Neuronal stem cell (in vitro differentiated cells): Measurements from ENCODE around the gene TNFRSF4.

ENCODE experiments used
- DNase-seq: peaks from one replicate; pipeline ENCODE4 v3.0.0-alpha.2; 2013; ENCODE audit warnings: low spot score
- H2AFZ ChIP-seq: one replicate; pipeline ENCODE4 v1.6.1; 2013; ENCODE audit warnings: mild to moderate bottlenecking, low read length, inconsistent platforms
- H2AK5ac ChIP-seq: 2 replicates; pipeline ENCODE4 v1.6.1; 2013; ENCODE audit warnings: low read depth, mild to moderate bottlenecking, inconsistent platforms, low read length, moderate library complexity, mixed read lengths
- H2BK120ac ChIP-seq: 2 replicates; pipeline ENCODE4 v1.6.1; 2013; ENCODE audit warnings: low read depth, mild to moderate bottlenecking, inconsistent platforms, low read length, moderate library complexity, mixed read lengths
- H2BK12ac ChIP-seq: one replicate; pipeline ENCODE4 v1.6.1; 2013; ENCODE audit warnings: low read length, inconsistent platforms
- H2BK15ac ChIP-seq: 2 replicates; pipeline ENCODE4 v1.6.1; 2013; ENCODE audit warnings: mild to moderate bottlenecking, low read length, inconsistent platforms, mixed read lengths
- H2BK5ac ChIP-seq: one replicate; pipeline ENCODE4 v1.6.1; 2013; ENCODE audit warnings: inconsistent platforms, mild to moderate bottlenecking, low read length, moderate library complexity
- H3K14ac ChIP-seq: one replicate; pipeline ENCODE4 v1.6.1; 2013; ENCODE audit warnings: low read length, inconsistent platforms
- H3K18ac ChIP-seq: 2 replicates; pipeline ENCODE4 v1.6.1; 2013; ENCODE audit warnings: low read length, inconsistent platforms
- H3K23ac ChIP-seq: 2 replicates; pipeline ENCODE4 v1.6.1; 2013; ENCODE audit warnings: low read depth, mild to moderate bottlenecking, mixed read lengths, low read length, inconsistent platforms; ENCODE audit not compliant: poor library complexity
- H3K27ac ChIP-seq: replicated peaks from 3 replicates; pipeline ENCODE4 v1.5.1; 2013; ENCODE audit warnings: low read length, inconsistent platforms
- H3K27me3 ChIP-seq, 3 experiments: 2 replicates each; pipeline ENCODE4 v1.6.1; 2013; ENCODE audit warnings: low read length in 3 of 3, mild to moderate bottlenecking in 2 of 3, inconsistent platforms in 1 of 3, low read depth in 1 of 3, mixed read lengths in 1 of 3, moderate library complexity in 1 of 3; ENCODE audit not compliant: control insufficient read depth in 3 of 3, insufficient read depth in 3 of 3
- H3K36me3 ChIP-seq, 2 donors: replicated peaks in 1 of 2; 2 replicates each; pipeline ENCODE4 v1.6.1; 2013; ENCODE audit warnings: low read length in 2 of 2; ENCODE audit not compliant: control insufficient read depth in 2 of 2, insufficient read depth in 2 of 2
- H3K4ac ChIP-seq: 2 replicates; pipeline ENCODE4 v1.6.1; 2013; ENCODE audit warnings: inconsistent platforms, mild to moderate bottlenecking, low read length, moderate library complexity
- H3K4me1 ChIP-seq, 2 donors: 1 replicate in 1 of 2; 2 replicates in 1 of 2; pipeline ENCODE4 v1.6.1; 2013; ENCODE audit warnings: low read length in 2 of 2, low read depth in 1 of 2; ENCODE audit not compliant: control insufficient read depth in 2 of 2, insufficient read depth in 1 of 2
- H3K4me2 ChIP-seq: one replicate; pipeline ENCODE4 v1.6.1; 2013; ENCODE audit warnings: mild to moderate bottlenecking, low read length, inconsistent platforms; ENCODE audit not compliant: insufficient read depth, poor library complexity, severe bottlenecking
- H3K4me3 ChIP-seq, 2 donors: 2 replicates each; pipeline ENCODE4 v1.5.1; 2013; ENCODE audit warnings: low read length in 2 of 2, mild to moderate bottlenecking in 2 of 2, inconsistent platforms in 1 of 2, moderate library complexity in 1 of 2
- H3K79me1 ChIP-seq: one replicate; pipeline ENCODE4 v1.6.1; 2013; ENCODE audit warnings: low read depth, mild to moderate bottlenecking, inconsistent platforms, low read length, moderate library complexity
- H3K9ac ChIP-seq: one replicate; pipeline ENCODE4 v1.6.1; 2013; ENCODE audit warnings: mild to moderate bottlenecking, low read depth, low read length, inconsistent platforms; ENCODE audit not compliant: poor library complexity
- H3K9me3 ChIP-seq, 2 donors: replicated peaks in 1 of 2; 2 replicates each; pipeline versions ENCODE3 to v1.6.1; 2013; ENCODE audit warnings: low read length in 2 of 2, mild to moderate bottlenecking in 2 of 2, inconsistent platforms in 1 of 2, low read depth in 1 of 2, mixed read lengths in 1 of 2, moderate library complexity in 1 of 2; ENCODE audit not compliant: control insufficient read depth in 2 of 2, insufficient read depth in 1 of 2
- H4K8ac ChIP-seq: one replicate; pipeline ENCODE4 v1.6.1; 2013; ENCODE audit warnings: low read depth, mild to moderate bottlenecking, inconsistent platforms, low read length, moderate library complexity
- H4K91ac ChIP-seq: one replicate; pipeline ENCODE4 v1.6.1; 2013; ENCODE audit warnings: low read length, low read depth, mild to moderate bottlenecking, inconsistent platforms; ENCODE audit not compliant: poor library complexity
- WGBS, 2 donors: extraction: QIAGEN DNeasy Blood & Tissue Kit; methylation state at CpG; one replicate each; pipeline ENCODE4 v1.1.7; 2013; ENCODE audit warnings: missing lambda C conversion rate in 2 of 2, mixed read lengths in 1 of 2; ENCODE audit not compliant: insufficient read length in 2 of 2, insufficient replicate concordance in 1 of 2; ENCODE audit errors: extremely low coverage in 2 of 2; 5-methylcytosine and 5-hydroxymethylcytosine counted together

TNFRSF4 gene

DNA sequence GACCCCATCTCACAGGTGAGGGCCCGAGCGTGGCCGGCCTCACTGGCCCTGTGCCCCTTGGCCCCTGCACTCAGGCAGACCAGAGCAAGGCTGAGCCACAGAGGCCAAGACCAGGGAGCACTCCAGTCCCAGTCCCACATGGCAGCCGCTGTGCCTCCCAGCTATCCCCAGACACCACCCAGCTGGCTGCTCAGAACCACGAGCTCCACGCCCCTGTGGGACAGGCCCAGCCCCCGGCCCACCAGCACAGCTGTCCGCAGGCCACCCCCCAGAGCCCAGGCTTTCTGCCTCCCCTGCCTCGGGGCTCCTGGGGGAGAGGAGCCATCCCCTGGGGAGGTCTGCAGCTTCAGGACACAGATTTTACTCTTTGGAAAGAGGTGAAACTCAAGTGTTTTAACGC is 41.7 kb upstream of the TNFRSF4 start:
- H3K23ac ChIP-seq = no peak overlapping the region
- H4K8ac ChIP-seq = no peak overlapping the region
- H3K4ac ChIP-seq = no peak overlapping the region
- no peak overlapping the region for H4K91ac ChIP-seq
- H3K79me1 ChIP-seq = peaks cover 15% of the 10 kb centered on the region
- no CpG with 5 or more reads among the region's 10 CpGs for WGBS, 2 donors
- no peak overlapping the region for H3K9ac ChIP-seq
- peaks cover 0 to 3% of the 10 kb centered on the region in 2 donors for H3K9me3 ChIP-seq
- H2AK5ac ChIP-seq = no peak overlapping the region
- no peak overlapping the region for H3K14ac ChIP-seq
- no peak overlapping the region for H2BK5ac ChIP-seq
- no peak overlapping the region for H3K4me2 ChIP-seq
- no peak overlapping the region for H3K18ac ChIP-seq
- no peak overlapping the region for H2BK12ac ChIP-seq
- no peak overlapping the region for H2BK120ac ChIP-seq
- H2BK15ac ChIP-seq = no peak overlapping the region
- peaks cover 2 to 3% of the 10 kb centered on the region in 2 donors for H3K4me1 ChIP-seq
- H3K27me3 ChIP-seq = no peaks in the 10 kb centered on the region
- H2AFZ ChIP-seq = no peak overlapping the region
- no peak overlapping the region for H3K27ac ChIP-seq
- peaks cover 33 to 73% of the 10 kb centered on the region in 2 donors for H3K36me3 ChIP-seq
- peak overlapping the region in 1 of 2 donors; percentile 43 for H3K4me3 ChIP-seq
- DNase-seq = no peak

GRCh38 chr1:1255078-1255477 is 41.1 kb upstream of the TNFRSF4 start:
- Histone ChIP-seq H3K9me3 (peaks cover 0 to 3% of the 10 kb centered on the region in 2 donors), H3K4ac (no peak overlapping the region), H2AK5ac (no peak overlapping the region), H2BK120ac (no peak overlapping the region), H3K4me3 (no peak overlapping the region), H3K27me3 (no peaks in the 10 kb centered on the region), H2BK15ac (no peak overlapping the region), H3K4me2 (no peak overlapping the region), H3K36me3 (peaks cover 27 to 68% of the 10 kb centered on the region in 2 donors), H3K23ac (no peak overlapping the region), H2BK12ac (no peak overlapping the region), H4K8ac (no peak overlapping the region), H2BK5ac (no peak overlapping the region), H3K18ac (no peak overlapping the region), H3K9ac (no peak overlapping the region), H3K27ac (no peak overlapping the region), H3K14ac (no peak overlapping the region), H3K4me1 (peaks cover 2 to 3% of the 10 kb centered on the region in 2 donors), H4K91ac (no peak overlapping the region), H3K79me1 (peaks cover 15% of the 10 kb centered on the region), H2AFZ (no peak overlapping the region)
- no CpG with 5 or more reads among the region's 26 CpGs for WGBS, 2 donors
- no peak for DNase-seq

- H2BK12ac ChIP-seq = no peak overlapping the region
- H2BK5ac ChIP-seq = no peak overlapping the region
- no peak overlapping the region for H3K18ac ChIP-seq
- peaks cover 24 to 63% of the 10 kb centered on the region in 2 donors for H3K36me3 ChIP-seq
- H3K4me1 ChIP-seq = peaks cover 2 to 3% of the 10 kb centered on the region in 2 donors
- WGBS, 2 donors = no CpG with 5 or more reads among the region's 21 CpGs
- no peak overlapping the region for H2AK5ac ChIP-seq
- no peak overlapping the region for H2BK15ac ChIP-seq
- peaks cover 15% of the 10 kb centered on the region for H3K79me1 ChIP-seq
- H3K23ac ChIP-seq = no peak overlapping the region
- H4K8ac ChIP-seq = no peak overlapping the region
- no peak overlapping the region for H3K14ac ChIP-seq
- no peak overlapping the region for H3K4me3 ChIP-seq
- no peak overlapping the region for H3K27ac ChIP-seq
- no peak overlapping the region for H4K91ac ChIP-seq
- H3K27me3 ChIP-seq = no peaks in the 10 kb centered on the region
- H3K9me3 ChIP-seq = peaks cover 0 to 3% of the 10 kb centered on the region in 2 donors
- no peak for DNase-seq
- H3K9ac ChIP-seq = no peak overlapping the region
- H2BK120ac ChIP-seq = no peak overlapping the region
- H3K4me2 ChIP-seq = no peak overlapping the region
- no peak overlapping the region for H2AFZ ChIP-seq
- no peak overlapping the region for H3K4ac ChIP-seq
Observed at GRCh38 chr1:1254667-1254998, 40.7 kb upstream of the TNFRSF4 start.

GRCh38 chr1:1253972-1254666 is 40.2 kb upstream of the TNFRSF4 start:
- no peak overlapping the region for H2BK5ac ChIP-seq
- no peak overlapping the region for H4K91ac ChIP-seq
- no peak overlapping the region for H3K4me2 ChIP-seq
- no peaks in the 10 kb centered on the region for H3K27me3 ChIP-seq
- no peak overlapping the region for H2BK120ac ChIP-seq
- peaks cover 13% of the 10 kb centered on the region for H3K79me1 ChIP-seq
- H3K4me1 ChIP-seq = peaks cover 2 to 3% of the 10 kb centered on the region in 2 donors
- H3K14ac ChIP-seq = no peak overlapping the region
- no peak overlapping the region for H3K9ac ChIP-seq
- WGBS, 2 donors = no CpG with 5 or more reads among the region's 50 CpGs
- H3K4me3 ChIP-seq = no peak overlapping the region
- no peak overlapping the region for H2BK12ac ChIP-seq
- H3K4ac ChIP-seq = no peak overlapping the region
- H2AFZ ChIP-seq = no peak overlapping the region
- no peak for DNase-seq
- H3K18ac ChIP-seq = no peak overlapping the region
- no peak overlapping the region for H2BK15ac ChIP-seq
- H3K9me3 ChIP-seq = peaks cover 0 to 2% of the 10 kb centered on the region in 2 donors
- H3K27ac ChIP-seq = no peak overlapping the region
- H3K23ac ChIP-seq = no peak overlapping the region
- H4K8ac ChIP-seq = no peak overlapping the region
- peaks cover 22 to 59% of the 10 kb centered on the region in 2 donors for H3K36me3 ChIP-seq
- H2AK5ac ChIP-seq = no peak overlapping the region
